Measurements from ENCODE around the gene F5. TPM values are rescaled to one million over a fixed set of nuclear protein-coding genes. Genes with fewer than 3 reads are reported as not detected.

Gene F5
- polyA plus RNA-seq, 3 donors: 6.5 to 14.5 (median 7.1) TPM

DNA sequence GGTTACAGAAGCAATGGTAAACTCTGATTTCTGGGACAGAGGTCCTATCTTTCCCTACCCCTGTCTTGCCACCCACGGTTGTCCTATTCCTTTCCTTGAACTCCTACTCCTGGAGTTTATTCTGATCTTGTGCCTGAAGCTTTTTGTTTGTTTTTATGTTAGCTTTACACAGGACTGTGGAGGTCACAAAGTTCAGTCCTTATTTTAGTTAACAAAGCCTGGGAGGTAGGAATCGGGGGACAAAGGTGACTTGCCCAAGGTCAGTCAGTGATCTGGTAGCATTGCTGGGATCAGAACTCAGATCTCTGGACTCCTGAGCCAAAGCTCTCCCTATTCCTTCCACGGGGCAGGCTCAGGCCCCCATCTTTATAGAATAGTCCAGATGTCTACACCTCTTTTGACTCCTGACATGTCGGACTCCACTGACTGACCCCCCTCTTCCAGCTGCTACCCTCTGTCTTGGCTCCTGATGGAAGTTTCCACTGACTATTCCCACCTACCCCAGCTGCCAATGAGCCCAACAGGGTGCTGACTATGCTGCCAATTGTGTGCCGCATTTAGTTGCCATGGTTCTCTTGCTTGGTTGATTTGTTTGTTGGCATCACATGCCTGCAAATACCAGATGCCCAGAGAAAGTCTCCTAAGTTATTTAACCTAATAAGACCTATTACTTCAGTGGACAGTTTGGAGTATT lies 9.9 kb downstream of the F5 start:
- Histone ChIP-seq H3K27ac (ENCODE audit: low read depth in 1 of 2, low read length in 2 of 2) (no peak overlapping the region), H3K4me1 (ENCODE audit: control insufficient read depth in 1 of 2, insufficient read depth in 2 of 2, low read length in 2 of 2) (no peaks in the 10 kb centered on the region), H3K36me3 (replicated peaks in 1 of 2; ENCODE audit: control insufficient read depth in 1 of 2, insufficient read depth in 2 of 2, low read length in 2 of 2) (peaks cover 15 to 69% of the 10 kb centered on the region in 2 donors), H2AFZ (ENCODE audit: insufficient read depth, low read depth, low read length, poor library complexity, severe bottlenecking) (no peak overlapping the region), H3K79me2 (ENCODE audit: insufficient read depth, low read length) (no peaks in the 10 kb centered on the region), H4K20me1 (ENCODE audit: insufficient read depth, low read length) (peaks cover 8% of the 10 kb centered on the region), H3K9ac (ENCODE audit: insufficient read depth, low read length, poor library complexity, severe bottlenecking) (no peak overlapping the region), H3K27me3 (ENCODE audit: control insufficient read depth in 2 of 2, insufficient read depth in 2 of 2, low read length in 2 of 2) (no peaks in the 10 kb centered on the region), H3K4me2 (replicated peaks; ENCODE audit: extremely low read depth, low read length, poor library complexity, severe bottlenecking) (no peak overlapping the region), H3K9me3 (replicated peaks in 1 of 2; ENCODE audit: control insufficient read depth in 1 of 2, insufficient read depth in 1 of 2, low read length in 2 of 2) (no peaks in the 10 kb centered on the region), H3K4me3 (replicated peaks in 1 of 3; ENCODE audit: low read depth in 2 of 3, low read length in 3 of 3) (no peak overlapping the region)
- Mint-ChIP-seq H3K36me3 (peaks cover 46 to 47% of the 10 kb centered on the region in 2 donors), H3K9me3 (peaks cover 0 to 2% (median 0%) of the 10 kb centered on the region in 7 donors), H3K27ac (no peak overlapping the region), H3K4me1 (no peaks in the 10 kb centered on the region), H3K27me3 (ENCODE audit: low read depth in 3 of 3) (peaks cover 0 to 8% (median 3%) of the 10 kb centered on the region in 3 donors), H3K4me3 (no peak overlapping the region)
- DNase-seq: no peak
- no CpG with 5 or more reads among the region's 5 CpGs for WGBS (ENCODE audit: insufficient coverage)
- intact Hi-C loops (cut with micrococcal nuclease): no loop called here
- no peak for TF ChIP-seq CTCF (IDR thresholded peaks at IDR 0.05)

- Histone ChIP-seq H3K36me3 (replicated peaks in 1 of 2; ENCODE audit: control insufficient read depth in 1 of 2, insufficient read depth in 2 of 2, low read length in 2 of 2) (peaks cover 26 to 73% of the 10 kb centered on the region in 2 donors), H3K9me3 (replicated peaks in 1 of 2; ENCODE audit: control insufficient read depth in 1 of 2, insufficient read depth in 1 of 2, low read length in 2 of 2) (no peaks in the 10 kb centered on the region), H3K4me3 (replicated peaks in 1 of 3; ENCODE audit: low read depth in 2 of 3, low read length in 3 of 3) (no peak overlapping the region), H3K9ac (ENCODE audit: insufficient read depth, low read length, poor library complexity, severe bottlenecking) (no peak overlapping the region), H3K27ac (ENCODE audit: low read depth in 1 of 2, low read length in 2 of 2) (no peak overlapping the region), H3K27me3 (ENCODE audit: control insufficient read depth in 2 of 2, insufficient read depth in 2 of 2, low read length in 2 of 2) (no peaks in the 10 kb centered on the region), H2AFZ (ENCODE audit: insufficient read depth, low read depth, low read length, poor library complexity, severe bottlenecking) (no peak overlapping the region), H4K20me1 (ENCODE audit: insufficient read depth, low read length) (peaks cover 8% of the 10 kb centered on the region), H3K4me2 (replicated peaks; ENCODE audit: extremely low read depth, low read length, poor library complexity, severe bottlenecking) (no peak overlapping the region), H3K79me2 (ENCODE audit: insufficient read depth, low read length) (no peaks in the 10 kb centered on the region), H3K4me1 (ENCODE audit: control insufficient read depth in 1 of 2, insufficient read depth in 2 of 2, low read length in 2 of 2) (no peaks in the 10 kb centered on the region)
- WGBS (ENCODE audit: insufficient coverage): no CpG with 5 or more reads among the region's 4 CpGs
- peaks cover 64% of the 10 kb centered on the region in 2 donors for H3K36me3 Mint-ChIP-seq
- H3K4me3 Mint-ChIP-seq: no peak overlapping the region
- H3K27ac Mint-ChIP-seq: no peak overlapping the region
- H3K27me3 Mint-ChIP-seq (ENCODE audit: low read depth in 3 of 3): peaks cover 0 to 8% (median 3%) of the 10 kb centered on the region in 3 donors
- peaks cover 0 to 2% (median 0%) of the 10 kb centered on the region in 7 donors for H3K9me3 Mint-ChIP-seq
- no peaks in the 10 kb centered on the region for H3K4me1 Mint-ChIP-seq
- intact Hi-C loops (cut with micrococcal nuclease): no loop called here
- no peak for TF ChIP-seq CTCF (IDR thresholded peaks at IDR 0.05)
- no peak for DNase-seq
These were observed 11.9 kb downstream of the F5 start for GRCh38 chr1:169574336-169574735.

Measured in CD14-positive monocyte (primary cell).